ENCODE measurements around the gene ADAMTSL1. TPM values are rescaled to one million over a fixed set of nuclear protein-coding genes. Genes with fewer than 3 reads are reported as not detected.

The ADAMTSL1 gene
- total RNA-seq, 2 experiments from 2014 or later, result not detected

- Mint-ChIP-seq H3K27ac (no peak overlapping the region), H3K9me3 (peaks cover 1% of the 10 kb centered on the region), H3K4me3 (no peak overlapping the region), H3K4me1 (no peaks in the 10 kb centered on the region), H3K36me3 (no peaks in the 10 kb centered on the region), H3K27me3 (no peaks in the 10 kb centered on the region)
- DNase-seq (no peak), ATAC-seq (ENCODE audit: low read depth) (no peak)
- POLR2A ChIA-PET, result no interaction called here
These were observed 234.5 kb downstream of the ADAMTSL1 start for GRCh38 chr9:18708429-18708828.

GRCh38 chr9:18710065-18710464, 236.1 kb downstream of the ADAMTSL1 start:
- Mint-ChIP-seq H3K36me3 (no peaks in the 10 kb centered on the region), H3K27me3 (no peaks in the 10 kb centered on the region), H3K9me3 (peaks cover 1% of the 10 kb centered on the region), H3K4me3 (no peak overlapping the region), H3K27ac (no peak overlapping the region), H3K4me1 (no peaks in the 10 kb centered on the region)
- no peak for ATAC-seq (ENCODE audit: low read depth)
- POLR2A ChIA-PET, result no interaction called here
- DNase-seq, result no peak

GRCh38 chr9:18717759-18718158, 243.8 kb downstream of the ADAMTSL1 start:
- ATAC-seq (ENCODE audit: low read depth), result no peak

GRCh38 chr9:18718393-18718792, 244.4 kb downstream of the ADAMTSL1 start:
- Mint-ChIP-seq H3K27ac (no peak overlapping the region), H3K4me1 (no peaks in the 10 kb centered on the region), H3K27me3 (no peaks in the 10 kb centered on the region), H3K36me3 (no peaks in the 10 kb centered on the region), H3K4me3 (no peak overlapping the region), H3K9me3 (no peaks in the 10 kb centered on the region)
- DNase-seq (no peak), ATAC-seq (ENCODE audit: low read depth) (no peak)
- POLR2A ChIA-PET, result no interaction called here

More at GRCh38 chr9:18717759-18718158, 243.8 kb downstream of the ADAMTSL1 start:
- DNase-seq, result no peak
- Mint-ChIP-seq H3K27me3 (no peaks in the 10 kb centered on the region), H3K4me1 (no peaks in the 10 kb centered on the region), H3K9me3 (no peaks in the 10 kb centered on the region), H3K27ac (no peak overlapping the region), H3K36me3 (no peaks in the 10 kb centered on the region), H3K4me3 (no peak overlapping the region)
- POLR2A ChIA-PET, result no interaction called here

- H3K27ac Mint-ChIP-seq, result no peak overlapping the region
- POLR2A ChIA-PET, result no interaction called here
- no peaks in the 10 kb centered on the region for H3K27me3 Mint-ChIP-seq
These were observed 245.0 kb downstream of the ADAMTSL1 start for GRCh38 chr9:18718932-18719331.

GRCh38 chr9:18720691-18721090, 246.7 kb downstream of the ADAMTSL1 start:
- DNase-seq, result no peak
- Mint-ChIP-seq H3K9me3 (no peaks in the 10 kb centered on the region), H3K27me3 (no peaks in the 10 kb centered on the region), H3K27ac (no peak overlapping the region), H3K4me1 (no peaks in the 10 kb centered on the region), H3K36me3 (no peaks in the 10 kb centered on the region), H3K4me3 (no peak overlapping the region)
- ATAC-seq (ENCODE audit: low read depth), result no peak
- POLR2A ChIA-PET, result no interaction called here

More at GRCh38 chr9:18718932-18719331, 245.0 kb downstream of the ADAMTSL1 start:
- Mint-ChIP-seq H3K4me1 (no peaks in the 10 kb centered on the region), H3K9me3 (no peaks in the 10 kb centered on the region), H3K36me3 (no peaks in the 10 kb centered on the region), H3K4me3 (no peak overlapping the region)
- DNase-seq, result no peak
- no peak for ATAC-seq (ENCODE audit: low read depth)

- Mint-ChIP-seq H3K27me3 (no peaks in the 10 kb centered on the region), H3K4me1 (no peaks in the 10 kb centered on the region), H3K36me3 (no peaks in the 10 kb centered on the region), H3K4me3 (no peak overlapping the region), H3K9me3 (no peaks in the 10 kb centered on the region), H3K27ac (no peak overlapping the region)
- ATAC-seq (ENCODE audit: low read depth), result no peak
- DNase-seq, result no peak
- POLR2A ChIA-PET, result no interaction called here
These were observed 247.5 kb downstream of the ADAMTSL1 start for GRCh38 chr9:18721267-18721994.

GRCh38 chr9:18721995-18722310, 248.0 kb downstream of the ADAMTSL1 start:
- no peaks in the 10 kb centered on the region for H3K27me3 Mint-ChIP-seq
- no peaks in the 10 kb centered on the region for H3K4me1 Mint-ChIP-seq
- no peak for DNase-seq
- no peak overlapping the region for H3K4me3 Mint-ChIP-seq
- POLR2A ChIA-PET, result no interaction called here
- H3K27ac Mint-ChIP-seq, result no peak overlapping the region
- no peaks in the 10 kb centered on the region for H3K9me3 Mint-ChIP-seq
- H3K36me3 Mint-ChIP-seq, result no peaks in the 10 kb centered on the region
- no peak for ATAC-seq (ENCODE audit: low read depth)

- no peak overlapping the region for H3K27ac Mint-ChIP-seq
- POLR2A ChIA-PET, result no interaction called here
- H3K4me3 Mint-ChIP-seq, result no peak overlapping the region
- ATAC-seq (ENCODE audit: low read depth), result no peak
- no peaks in the 10 kb centered on the region for H3K27me3 Mint-ChIP-seq
- no peak for DNase-seq
- no peaks in the 10 kb centered on the region for H3K9me3 Mint-ChIP-seq
- H3K36me3 Mint-ChIP-seq, result no peaks in the 10 kb centered on the region
- H3K4me1 Mint-ChIP-seq, result no peaks in the 10 kb centered on the region
These were observed 248.9 kb downstream of the ADAMTSL1 start for GRCh38 chr9:18722882-18723281.

GRCh38 chr9:18723366-18723765, 249.4 kb downstream of the ADAMTSL1 start:
- Mint-ChIP-seq H3K27me3 (no peaks in the 10 kb centered on the region), H3K4me3 (no peak overlapping the region), H3K27ac (no peak overlapping the region), H3K4me1 (no peaks in the 10 kb centered on the region), H3K9me3 (no peaks in the 10 kb centered on the region), H3K36me3 (no peaks in the 10 kb centered on the region)
- no peak for DNase-seq
- POLR2A ChIA-PET, result no interaction called here
- ATAC-seq (ENCODE audit: low read depth), result no peak

- POLR2A ChIA-PET, result no interaction called here
- Mint-ChIP-seq H3K27ac (no peak overlapping the region), H3K27me3 (no peaks in the 10 kb centered on the region), H3K9me3 (no peaks in the 10 kb centered on the region), H3K4me1 (no peaks in the 10 kb centered on the region), H3K36me3 (no peaks in the 10 kb centered on the region), H3K4me3 (no peak overlapping the region)
- ATAC-seq (ENCODE audit: low read depth) (no peak), DNase-seq (no peak)
These were observed 252.6 kb downstream of the ADAMTSL1 start for GRCh38 chr9:18726546-18726945.

GRCh38 chr9:18727904-18728303, 254.0 kb downstream of the ADAMTSL1 start:
- Mint-ChIP-seq H3K27ac (no peak overlapping the region), H3K4me3 (no peak overlapping the region), H3K27me3 (no peaks in the 10 kb centered on the region), H3K36me3 (no peaks in the 10 kb centered on the region), H3K9me3 (no peaks in the 10 kb centered on the region), H3K4me1 (no peaks in the 10 kb centered on the region)
- ATAC-seq (ENCODE audit: low read depth), result no peak
- no peak for DNase-seq
- POLR2A ChIA-PET, result no interaction called here

DNA sequence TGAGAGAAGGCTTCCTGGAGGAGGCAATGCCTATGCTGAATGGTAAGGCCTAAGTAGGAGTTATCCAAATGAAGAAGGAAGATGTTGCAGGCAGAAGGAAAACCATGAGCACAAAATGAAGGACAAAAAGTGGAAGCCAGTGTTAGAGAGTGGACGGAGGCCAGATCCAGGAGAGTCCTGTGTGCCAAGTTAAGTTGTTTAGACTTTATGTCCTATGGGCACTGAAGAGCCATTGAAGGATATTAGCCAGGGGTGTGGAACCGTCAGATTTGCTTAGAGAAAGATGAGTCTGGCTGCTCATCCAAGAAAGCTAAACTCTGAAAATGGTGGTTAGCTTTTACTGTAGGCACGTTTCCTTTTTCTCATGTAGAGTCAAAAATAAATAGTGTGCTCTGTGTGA, 254.7 kb downstream of the ADAMTSL1 start:
- no peaks in the 10 kb centered on the region for H3K4me1 Mint-ChIP-seq
- H3K27me3 Mint-ChIP-seq, result no peaks in the 10 kb centered on the region
- DNase-seq (no peak), ATAC-seq (ENCODE audit: low read depth) (no peak)
- no peaks in the 10 kb centered on the region for H3K9me3 Mint-ChIP-seq
- no peaks in the 10 kb centered on the region for H3K36me3 Mint-ChIP-seq
- H3K4me3 Mint-ChIP-seq, result no peak overlapping the region
- no peak overlapping the region for H3K27ac Mint-ChIP-seq
- POLR2A ChIA-PET, result no interaction called here

DNA sequence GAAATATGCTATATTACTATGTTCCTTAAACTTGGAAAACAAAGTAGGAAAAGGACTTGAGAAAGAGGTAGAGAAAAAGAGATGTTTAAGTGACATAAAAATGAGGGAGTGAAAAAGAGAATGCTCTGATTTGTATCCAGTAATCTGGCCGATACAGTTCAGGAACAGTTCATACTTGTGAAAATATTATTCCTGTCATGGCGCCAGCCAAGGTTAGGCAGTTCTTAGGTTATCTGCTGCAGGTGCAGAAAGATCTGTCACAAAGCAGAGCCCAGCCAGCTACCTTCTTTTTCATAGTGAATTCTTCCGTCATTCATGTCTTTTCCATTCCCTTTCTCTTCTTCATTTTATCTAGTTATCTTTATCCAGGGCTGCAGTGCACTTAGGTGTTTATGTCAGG, 256.3 kb downstream of the ADAMTSL1 start:
- no peak for DNase-seq
- H3K27me3 Mint-ChIP-seq, result peaks cover under 1% of the 10 kb centered on the region
- H3K27ac Mint-ChIP-seq, result no peak overlapping the region
- H3K4me3 Mint-ChIP-seq, result no peak overlapping the region
- no peaks in the 10 kb centered on the region for H3K9me3 Mint-ChIP-seq
- ATAC-seq (ENCODE audit: low read depth), result no peak
- no peaks in the 10 kb centered on the region for H3K4me1 Mint-ChIP-seq
- POLR2A ChIA-PET, result no interaction called here
- no peaks in the 10 kb centered on the region for H3K36me3 Mint-ChIP-seq

DNA sequence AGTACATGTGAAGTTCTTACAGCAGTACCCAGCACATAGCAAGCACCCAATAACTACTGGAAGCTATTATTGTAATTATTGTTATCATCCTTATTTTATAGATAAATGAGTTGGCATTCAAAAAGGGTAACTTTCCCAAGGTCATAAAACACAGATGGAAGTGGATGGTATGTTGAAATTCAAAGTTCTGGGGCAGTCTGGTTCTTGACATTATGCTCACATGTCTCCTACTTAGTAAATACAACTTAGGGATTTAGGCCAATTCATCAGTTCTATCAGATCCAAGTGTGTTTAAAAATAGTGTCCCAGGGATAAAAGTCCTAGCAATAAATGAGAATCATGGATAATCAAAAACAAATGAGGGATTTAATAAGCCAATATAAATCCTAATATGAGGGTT, 265.2 kb downstream of the ADAMTSL1 start:
- Mint-ChIP-seq H3K4me1 (no peaks in the 10 kb centered on the region), H3K27ac (no peak overlapping the region), H3K36me3 (no peaks in the 10 kb centered on the region), H3K4me3 (no peak overlapping the region), H3K27me3 (peaks cover 2% of the 10 kb centered on the region), H3K9me3 (no peaks in the 10 kb centered on the region)
- POLR2A ChIA-PET, result no interaction called here
- ATAC-seq (ENCODE audit: low read depth) (no peak), DNase-seq (no peak)

Measured in activated naive CD8-positive, alpha-beta T cell treated with anti-CD3 and anti-CD28 coated beads, Interleukin-2, amount 10 ng/mL, durations not matched to agents 7 days and 5 days (primary cell).